GM19238 (cell line): ENCODE results near the gene NEO1.
"Not testable (repeated sequence)": the region's sequence is repeated elsewhere in the genome, so short reads cannot be mapped to it uniquely, and the experiment has no call there.

Experiments
- DNase-seq: peaks from one replicate; pipeline ENCODE4 v3.0.0; 2011; ENCODE audit warnings: low spot score; ENCODE audit not compliant: insufficient read length

The NEO1 gene

DNA sequence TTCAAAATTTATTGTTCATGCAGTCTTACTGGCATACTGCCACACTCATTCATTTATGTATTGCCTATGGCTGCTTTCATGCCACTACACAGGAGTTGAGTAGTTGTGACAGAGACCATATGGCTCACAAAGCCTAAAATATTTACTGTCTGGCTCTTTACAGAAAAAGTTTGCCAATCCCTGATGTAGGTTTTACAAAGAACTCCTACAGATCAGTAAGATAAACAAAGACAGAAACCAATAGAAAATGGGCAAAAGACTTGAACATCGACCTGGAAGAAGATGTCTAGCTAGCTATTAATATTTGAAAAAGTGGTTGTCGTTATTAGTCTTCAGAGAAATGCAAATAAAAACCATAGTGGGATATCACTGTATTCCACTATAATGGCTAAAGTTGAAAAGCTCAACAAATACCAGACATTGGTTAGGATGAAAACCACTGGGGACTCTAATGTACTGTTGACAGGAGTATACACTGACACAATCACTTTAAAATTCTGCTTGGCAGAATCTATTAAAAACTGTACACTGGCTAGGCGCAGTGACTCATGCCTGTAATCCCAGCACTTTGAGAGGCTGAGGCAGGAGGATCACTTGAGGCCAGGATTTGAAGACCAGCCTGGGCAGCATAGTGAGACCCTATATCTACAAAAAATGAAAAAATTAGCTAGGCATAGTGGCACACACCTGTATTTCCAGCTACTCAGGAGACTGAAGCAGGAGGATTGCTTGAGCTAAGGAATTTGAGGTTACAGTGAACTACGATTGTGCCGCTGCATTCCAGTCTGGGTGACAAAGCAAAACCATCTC is 87.7 kb downstream of the NEO1 start:
- no peak for DNase-seq

DNA sequence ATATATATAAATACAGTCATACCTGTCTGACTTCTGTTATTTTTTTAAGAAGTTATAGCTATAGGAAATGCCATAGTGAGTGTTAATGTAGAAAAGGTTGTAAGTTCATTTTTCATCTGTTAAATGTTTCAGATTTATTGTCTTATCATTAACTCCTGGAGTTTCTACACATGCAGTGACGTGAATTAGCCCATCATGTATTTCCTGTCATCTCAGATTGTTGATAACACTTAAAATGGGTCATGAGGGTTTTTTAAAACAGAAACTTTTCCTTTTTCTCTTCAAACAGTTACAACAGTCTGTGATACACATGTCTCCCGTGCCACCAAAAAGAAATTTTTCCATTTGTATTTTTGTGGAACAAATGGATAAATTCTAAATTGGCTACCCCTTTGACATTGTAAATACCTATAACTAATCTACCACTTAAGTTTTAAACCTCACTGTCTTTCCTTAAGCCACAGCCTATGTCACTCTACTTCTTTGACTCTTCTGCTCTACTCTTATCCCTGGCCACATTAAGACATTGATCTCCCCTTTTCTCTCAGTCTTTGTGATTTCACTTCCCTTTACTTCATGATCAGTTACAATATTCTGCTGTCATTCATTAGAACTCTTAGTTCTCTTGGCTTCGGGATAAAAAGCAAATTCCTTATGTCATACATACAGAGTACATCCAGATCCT is 89.1 kb downstream of the NEO1 start:
- DNase-seq: no peak

DNA sequence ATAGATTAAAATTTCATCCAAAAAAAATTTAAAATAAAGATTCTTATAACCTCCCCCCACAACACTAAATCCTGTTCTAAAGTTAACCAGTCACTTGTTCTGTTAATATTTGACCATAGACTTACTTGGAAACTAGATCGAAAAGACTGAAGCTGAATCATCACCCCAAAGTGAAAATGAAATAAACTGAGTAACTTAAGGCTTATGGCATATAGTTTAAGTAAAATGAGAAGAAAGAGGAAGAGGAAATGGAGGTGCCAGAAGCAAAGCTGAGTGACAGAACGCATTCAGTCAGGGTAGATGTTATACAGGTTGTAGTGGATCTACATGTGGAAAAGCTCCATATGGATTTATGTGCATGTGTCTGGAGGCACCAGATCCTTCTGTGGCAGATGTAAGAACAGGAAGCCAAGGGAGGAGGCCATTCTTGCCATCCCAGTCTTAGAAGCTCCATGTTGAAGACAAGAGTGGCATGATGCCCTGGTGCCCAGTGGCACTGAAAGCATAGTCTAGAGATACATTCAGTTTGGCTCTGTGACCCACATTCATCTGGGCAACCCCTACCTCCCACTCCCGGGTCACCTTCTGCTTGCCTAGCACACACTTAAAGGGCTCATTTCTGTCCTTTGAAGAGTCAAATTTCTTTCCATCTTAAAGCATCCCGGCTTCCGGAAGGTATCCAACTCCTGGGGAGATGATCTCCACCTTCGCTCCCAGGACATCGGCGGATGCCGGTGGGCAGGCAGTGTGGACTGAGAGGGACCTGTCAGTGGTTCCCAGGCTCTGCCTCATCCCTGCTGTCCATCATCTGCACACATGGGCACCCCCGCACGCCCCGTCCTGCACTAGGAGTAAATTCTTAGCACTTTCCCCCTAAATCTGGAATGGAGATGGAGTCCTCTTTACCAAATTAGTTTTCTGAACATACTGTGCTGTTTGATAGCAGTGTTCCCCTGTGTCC is 90.8 kb downstream of the NEO1 start:
- DNase-seq: peak; percentile 23

DNA sequence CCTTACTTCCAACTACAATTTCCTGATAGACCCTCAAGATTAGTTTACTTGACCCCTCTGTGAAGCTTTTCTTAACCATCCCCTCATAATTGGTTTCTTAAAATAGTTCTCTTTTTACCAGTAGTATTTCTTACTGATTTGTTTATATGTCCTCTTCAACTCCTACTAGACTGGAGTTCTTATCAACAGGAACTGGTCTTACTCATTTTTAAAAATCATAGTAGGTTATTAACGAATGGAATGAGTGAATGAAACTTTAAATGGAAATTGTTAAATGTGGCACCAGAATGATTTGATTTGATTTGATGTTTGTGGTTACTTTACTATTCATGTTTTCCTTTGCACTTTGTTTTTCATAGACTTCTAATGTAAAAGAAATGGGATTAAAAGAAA is 91.5 kb downstream of the NEO1 start:
- no peak for DNase-seq

DNA sequence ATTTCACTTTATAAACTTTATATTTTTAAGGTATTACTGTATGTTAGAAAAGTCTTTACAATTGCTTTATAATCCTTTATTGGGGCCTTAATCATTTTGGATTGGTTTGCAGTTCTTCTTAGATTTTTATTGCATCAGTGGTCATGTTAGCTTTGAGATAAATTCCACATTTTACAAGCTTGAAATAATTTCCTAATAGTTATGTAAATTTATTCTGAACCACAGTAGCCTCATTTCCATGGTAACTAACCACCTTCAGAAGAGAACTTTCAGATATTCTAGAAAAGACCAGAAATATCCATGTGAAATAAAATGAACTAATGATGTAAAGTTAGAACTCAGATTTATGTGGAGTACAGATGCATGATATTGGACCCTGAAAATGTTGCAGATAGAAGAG is 94.2 kb downstream of the NEO1 start:
- DNase-seq: no peak

DNA sequence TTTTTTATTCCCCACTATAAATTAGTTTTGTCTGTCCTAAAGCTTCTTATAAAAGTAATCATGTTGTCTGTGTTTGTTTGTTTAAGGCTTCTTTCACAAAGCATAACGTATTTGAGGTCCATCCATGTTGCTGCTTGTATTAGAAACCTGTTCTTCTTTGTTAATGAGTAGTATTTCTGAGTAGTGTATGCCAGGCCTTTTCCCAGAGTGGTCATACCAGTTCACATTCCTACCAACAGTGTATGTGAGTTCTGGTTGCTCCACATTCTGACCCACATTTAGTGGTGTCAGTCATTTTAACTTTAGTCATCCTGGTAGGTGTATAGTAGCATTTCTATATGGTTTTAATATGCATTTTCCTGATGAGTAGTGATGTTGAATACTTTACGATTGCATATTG is 98.6 kb downstream of the NEO1 start:
- no peak for DNase-seq

DNA sequence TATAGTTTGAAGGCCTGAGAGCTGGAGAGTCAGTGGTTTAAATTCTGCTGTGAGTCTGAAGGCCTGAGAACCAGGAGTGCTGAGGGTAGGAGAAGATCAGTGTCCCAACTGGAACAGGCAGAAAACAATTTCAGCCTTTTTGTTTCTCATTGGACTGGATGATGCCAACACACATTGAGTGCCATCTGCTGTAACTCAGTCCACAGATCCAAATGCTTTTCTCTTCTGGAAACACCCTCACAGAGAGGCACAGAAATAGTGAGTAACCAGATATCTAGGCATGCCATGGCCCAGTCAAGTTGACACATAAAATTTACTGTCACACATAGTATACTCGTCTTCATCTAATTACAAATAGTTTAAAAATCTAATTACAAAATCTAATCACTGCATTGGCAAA is 100.8 kb downstream of the NEO1 start:
- no peak for DNase-seq

DNA sequence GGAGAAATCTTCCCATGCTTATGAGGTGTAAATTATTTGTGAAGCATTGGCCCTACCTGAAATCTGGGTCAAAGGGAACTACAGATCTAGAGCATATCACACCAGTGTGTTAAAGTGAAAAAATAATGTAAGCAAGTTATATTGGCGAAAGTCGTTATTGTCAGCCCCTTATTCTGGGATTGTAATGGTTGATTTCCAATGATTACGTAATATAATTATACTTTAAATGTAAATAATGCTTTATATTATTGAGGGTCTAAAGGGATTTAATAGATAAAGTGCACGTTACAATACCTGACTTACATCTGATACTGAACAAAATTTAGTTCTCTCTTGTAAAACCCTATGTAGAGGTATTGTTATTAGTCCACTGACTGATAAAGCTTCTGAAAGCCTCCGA is 101.2 kb downstream of the NEO1 start:
- no peak for DNase-seq

DNA sequence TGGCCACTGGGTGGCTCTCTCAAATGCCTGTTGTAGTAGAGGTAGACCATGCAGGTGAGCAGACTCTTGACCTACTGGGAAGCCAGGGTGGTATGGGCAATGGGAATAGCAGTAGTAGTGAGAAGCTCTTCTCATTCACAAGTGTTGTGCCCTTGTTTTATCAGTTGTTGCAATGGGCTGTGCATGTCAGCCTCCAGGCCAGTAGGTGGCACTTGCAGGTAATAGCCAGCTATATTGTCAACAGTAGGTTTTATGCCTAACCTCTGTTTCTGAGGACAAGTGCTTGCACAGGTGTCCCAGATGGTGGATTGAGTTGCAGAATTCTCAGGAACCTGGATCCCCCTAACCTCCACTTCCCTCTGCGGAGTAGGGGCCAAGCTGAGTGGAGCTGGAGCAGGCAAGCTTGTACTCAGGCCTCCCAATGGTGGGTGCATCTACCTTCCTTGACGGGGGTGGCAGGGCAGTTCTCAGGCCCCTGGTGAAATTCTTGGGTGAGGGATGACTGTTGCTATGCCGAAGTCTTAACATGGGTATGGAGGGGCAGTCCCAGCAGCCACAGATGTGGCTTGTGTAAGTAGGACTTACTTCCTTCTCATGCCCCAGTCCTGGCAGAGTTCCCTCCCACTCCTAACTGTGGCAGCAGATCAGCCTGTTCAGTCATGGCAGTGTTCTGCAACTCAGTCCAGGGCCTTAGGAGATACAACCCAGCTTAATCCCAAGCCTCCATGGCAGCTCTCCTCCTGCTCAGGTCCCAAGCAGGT is 104.3 kb downstream of the NEO1 start:
- no peak for DNase-seq

DNA sequence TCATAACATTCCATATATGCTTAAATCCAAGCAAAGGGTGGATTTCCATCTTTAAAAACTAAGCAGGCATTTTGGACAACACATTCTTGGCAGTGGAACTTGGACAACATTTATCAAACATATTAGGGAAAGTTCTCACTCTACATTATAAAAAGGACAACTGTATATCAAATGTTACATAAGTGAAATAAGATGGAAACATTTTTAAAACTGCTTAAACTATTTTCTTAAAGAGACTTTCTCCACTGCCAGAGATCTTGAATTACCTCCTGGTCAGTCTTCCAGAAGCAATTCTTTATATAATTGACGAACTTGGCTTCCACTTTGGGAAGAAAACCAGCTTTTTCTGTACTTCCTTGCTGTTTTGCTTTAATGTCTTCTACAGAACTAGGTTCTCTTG is 109.3 kb downstream of the NEO1 start:
- DNase-seq: no peak

DNA sequence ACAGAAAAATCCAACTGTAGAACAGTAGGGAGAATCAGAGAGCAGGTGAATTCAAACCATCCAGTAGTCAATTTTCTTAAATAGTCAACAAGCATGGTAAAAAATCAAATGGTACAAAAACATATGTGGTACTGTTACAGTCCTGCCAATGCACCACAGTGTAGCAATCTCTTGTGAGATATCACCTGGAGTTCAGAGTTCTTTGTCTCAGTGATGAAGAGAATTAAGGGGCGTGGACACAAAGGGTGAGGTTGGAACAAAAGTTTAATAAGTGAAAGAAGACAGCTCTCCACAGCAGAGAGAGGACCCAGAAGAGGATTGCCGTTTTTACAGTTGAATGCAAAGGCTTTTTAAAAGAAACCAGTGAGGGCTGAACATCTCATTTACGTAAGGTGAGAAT is 113.2 kb downstream of the NEO1 start:
- no peak for DNase-seq

DNA sequence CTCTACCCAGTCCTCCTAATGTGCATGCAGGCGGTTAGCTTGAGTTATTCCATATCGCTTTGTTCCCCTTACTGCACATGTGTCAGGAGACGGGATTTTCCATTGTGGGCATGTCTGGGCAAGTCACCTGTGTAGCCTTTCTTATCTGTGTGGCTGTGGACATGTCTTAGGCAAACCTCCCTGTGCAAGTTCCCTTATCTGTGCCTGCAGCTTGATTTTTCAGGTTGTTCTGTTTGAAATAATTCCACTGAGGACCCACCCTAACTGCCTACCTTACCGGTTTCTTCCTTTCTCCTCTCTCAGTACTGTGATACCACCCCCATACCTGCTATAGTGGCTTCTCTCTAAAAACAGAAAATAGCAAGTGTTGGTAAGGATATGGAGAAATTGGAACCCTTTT is 113.6 kb downstream of the NEO1 start:
- no peak for DNase-seq

DNA sequence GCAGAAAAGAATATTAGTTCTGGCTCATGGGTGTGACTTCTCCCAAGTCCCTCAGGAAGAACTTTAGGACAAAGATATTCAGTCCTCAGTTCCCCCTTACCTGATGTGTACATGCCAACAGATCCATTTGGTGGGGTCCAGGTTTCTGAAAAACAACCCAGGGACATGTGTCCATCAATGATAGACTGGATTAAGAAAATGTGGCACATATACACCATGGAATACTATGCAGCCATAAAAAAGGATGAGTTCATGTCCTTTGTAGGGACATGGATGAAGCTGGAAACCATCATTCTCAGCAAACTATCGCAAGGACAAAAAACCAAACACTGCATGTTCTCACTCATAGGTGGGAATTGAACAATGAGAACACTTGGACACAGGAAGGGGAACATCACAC is 114.4 kb downstream of the NEO1 start:
- not testable (repeated sequence) for DNase-seq

DNA sequence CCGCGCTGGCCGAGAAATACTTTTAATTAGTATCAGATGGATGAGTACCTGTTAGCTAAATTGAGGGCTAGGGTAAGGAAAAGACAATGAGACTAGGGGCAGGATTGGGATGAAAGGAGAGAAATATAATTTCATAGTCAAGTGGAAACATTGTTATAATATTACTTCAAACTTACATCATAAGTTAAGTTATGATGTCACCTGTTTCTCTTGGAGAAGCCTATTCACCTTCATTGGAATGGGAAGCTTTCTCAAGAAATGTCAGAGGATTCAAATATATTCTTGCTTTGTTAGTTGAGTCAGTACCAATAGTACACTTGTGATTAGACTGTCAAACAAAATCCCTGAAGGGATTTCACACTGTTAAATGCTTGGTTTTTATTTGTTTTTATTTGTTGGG is 116.2 kb downstream of the NEO1 start:
- no peak for DNase-seq

DNA sequence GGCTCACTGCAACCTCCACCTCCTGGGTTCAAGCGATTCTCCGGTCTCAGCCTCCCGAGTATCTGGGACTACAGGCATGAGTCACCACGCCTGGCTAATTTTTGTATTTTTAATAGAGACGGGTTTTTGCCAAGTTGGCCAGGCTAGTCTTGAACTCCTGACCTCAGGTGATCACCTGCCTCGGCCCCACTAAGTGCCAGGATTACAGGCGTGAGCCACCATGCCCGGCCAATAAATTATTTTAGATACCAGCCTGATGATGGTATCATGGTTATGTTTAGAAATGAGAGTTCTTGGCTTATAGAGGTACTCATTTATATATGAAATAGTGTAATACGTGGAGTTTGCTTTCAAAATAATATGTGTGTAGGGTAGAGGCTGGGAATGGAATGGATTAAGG is 119.4 kb downstream of the NEO1 start:
- no peak for DNase-seq

DNA sequence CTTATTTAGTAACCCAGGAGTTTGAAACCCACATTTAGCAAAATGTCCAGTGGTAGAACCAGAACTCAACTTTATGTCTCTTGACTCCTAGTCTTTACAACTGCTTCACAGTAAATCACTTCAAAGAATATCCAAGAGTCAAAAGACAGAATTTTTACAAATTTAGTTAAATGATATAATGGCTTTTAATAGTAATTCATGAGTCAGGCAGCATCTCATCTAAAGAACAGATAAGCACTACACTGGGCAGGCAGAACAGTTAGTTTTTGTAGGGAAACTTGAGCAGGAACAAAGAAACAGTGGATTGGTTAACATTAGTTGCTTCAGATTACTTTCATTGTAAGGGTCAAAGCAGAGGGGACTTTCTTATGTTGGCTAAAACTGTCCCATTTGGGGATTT is 120.2 kb downstream of the NEO1 start:
- no peak for DNase-seq

DNA sequence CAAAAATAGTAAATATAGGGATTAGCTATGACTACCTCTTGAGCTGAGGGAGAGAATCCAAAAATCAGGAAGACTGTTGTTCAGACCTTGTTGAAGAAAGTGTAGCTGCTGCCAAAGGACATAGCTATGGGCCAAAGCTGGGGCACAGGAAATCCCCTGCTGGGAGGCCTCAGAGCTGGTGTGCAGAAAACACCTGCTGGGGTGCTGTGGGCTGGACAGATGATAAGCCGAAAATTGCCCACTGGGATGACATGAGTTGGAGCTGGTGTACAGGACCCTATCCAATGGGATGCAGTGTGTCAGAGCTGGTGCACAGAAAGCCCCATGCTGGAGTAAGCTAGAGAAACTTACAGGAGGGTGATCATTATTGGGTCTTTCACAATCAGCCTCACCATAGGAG is 121.9 kb downstream of the NEO1 start:
- no peak for DNase-seq

DNA sequence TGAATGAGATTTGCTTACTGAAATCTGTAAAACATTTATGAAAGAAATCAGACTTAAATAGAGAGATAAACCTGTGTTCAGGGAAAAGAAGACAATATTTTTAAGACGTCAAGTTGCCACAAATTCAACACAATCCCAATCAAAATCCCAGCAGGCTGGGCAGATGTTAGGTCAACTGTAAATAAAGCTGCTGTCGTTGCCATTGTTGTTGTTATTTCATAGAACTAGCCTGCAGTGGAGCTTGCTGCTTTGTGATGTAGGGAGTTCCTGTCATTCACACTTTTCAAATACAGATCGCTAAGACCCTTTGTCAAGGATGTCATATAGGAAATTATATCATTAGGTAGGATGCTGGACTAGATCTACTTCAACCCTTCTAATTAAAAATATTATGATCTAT is 123.1 kb downstream of the NEO1 start:
- no peak for DNase-seq

DNA sequence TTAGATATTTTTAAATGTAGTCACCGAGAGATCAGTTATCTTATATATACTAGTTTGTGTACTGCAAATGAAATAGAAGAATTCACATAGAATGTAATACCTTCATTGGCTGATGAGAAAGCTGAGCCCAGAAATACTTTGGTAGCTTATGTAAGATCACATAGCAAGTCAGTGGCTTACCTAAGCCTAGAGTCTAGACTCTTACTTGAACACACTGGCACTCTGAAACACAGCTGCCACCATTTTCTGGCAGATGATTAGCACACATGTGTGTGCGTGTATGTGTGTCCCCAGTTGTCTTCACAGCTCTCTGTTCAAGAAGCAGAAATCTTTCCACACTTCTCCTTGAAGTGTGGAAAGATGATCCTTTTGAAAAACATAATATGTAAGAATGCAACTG is 124.3 kb downstream of the NEO1 start:
- DNase-seq: no peak

DNA sequence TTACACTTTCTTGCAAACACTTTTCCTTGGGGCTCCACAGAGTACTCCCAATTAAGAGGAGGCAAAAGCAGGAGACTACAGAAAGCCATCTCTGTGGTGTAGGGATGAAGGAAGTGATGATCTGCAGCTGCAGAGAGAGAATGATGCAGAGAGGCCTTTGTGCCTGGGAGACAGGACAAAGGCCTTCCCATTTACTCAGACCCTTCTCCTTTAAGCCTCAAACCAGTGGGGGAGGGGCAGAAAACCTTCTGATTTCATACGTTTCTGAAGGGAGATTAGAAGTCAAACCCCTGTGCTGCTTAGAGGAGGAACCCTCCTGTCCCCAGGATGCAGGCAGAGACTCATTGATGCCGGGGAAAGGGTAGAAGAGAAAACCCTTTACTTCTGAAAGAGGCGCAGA is 130.8 kb downstream of the NEO1 start:
- DNase-seq: no peak

DNA sequence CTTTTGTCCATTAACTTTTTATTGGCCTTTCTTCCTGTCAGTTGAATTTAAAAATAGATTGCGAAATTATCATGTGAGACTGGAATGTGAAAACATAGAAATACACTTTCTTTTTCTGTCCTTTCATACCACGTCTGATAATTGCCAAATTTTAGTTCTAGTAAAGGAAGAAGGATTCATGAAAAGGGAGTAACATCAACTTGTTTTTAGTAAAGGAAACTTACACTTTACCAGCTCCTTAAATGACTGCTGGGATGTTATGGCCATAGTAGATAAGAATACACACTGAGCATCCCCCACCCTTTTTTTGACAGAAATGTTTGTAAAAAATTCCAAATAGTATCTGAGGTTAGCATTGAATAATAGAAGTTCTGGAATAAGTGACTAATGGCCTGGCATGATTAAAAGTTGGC is 137.9 kb downstream of the NEO1 start:
- no peak for DNase-seq
